Loucy (cell line): Measurements from ENCODE around the gene TTBK2.

Experiments
- H2AFZ ChIP-seq: fragments of 200-600 bp; sonication (generic); 2 replicates; pipeline ENCODE4 v1.6.0; 2016; ENCODE audit warnings: antibody characterized with exemption, mild to moderate bottlenecking, low read length, moderate library complexity
- H3F3A ChIP-seq: fragments of 200-600 bp; 2 replicates; pipeline ENCODE4 v1.6.0; 2016; ENCODE audit warnings: antibody characterized with exemption, low read depth, mild to moderate bottlenecking
- H3K27me3 ChIP-seq: fragments of 200-600 bp; sonication (generic); 2 replicates; pipeline ENCODE4 v1.6.1; 2014; ENCODE audit warnings: low read length, mild to moderate bottlenecking; ENCODE audit not compliant: insufficient read depth, poor library complexity, severe bottlenecking
- H3K36me3 ChIP-seq: fragments of 200-600 bp; sonication (generic); 2 replicates; pipeline ENCODE4 v1.6.1; 2016; ENCODE audit warnings: low read length; ENCODE audit not compliant: insufficient read depth
- H3K4me1 ChIP-seq: fragments of 200-600 bp; sonication (generic); 2 replicates; pipeline ENCODE4 v1.5.1; 2014; ENCODE audit warnings: low read length, mild to moderate bottlenecking; ENCODE audit not compliant: insufficient read depth, poor library complexity, severe bottlenecking
- H3K4me2 ChIP-seq: fragments of 200-600 bp; sonication (generic); 2 replicates; pipeline ENCODE4 v1.6.0; 2014; ENCODE audit warnings: antibody characterized with exemption, low read length, low read depth, mild to moderate bottlenecking; ENCODE audit not compliant: poor library complexity, severe bottlenecking
- H3K4me3 ChIP-seq: fragments of 200-600 bp; sonication (generic); 2 replicates; pipeline ENCODE4 v1.5.1; 2014; ENCODE audit warnings: low read length, mild to moderate bottlenecking, mixed read lengths; ENCODE audit not compliant: poor library complexity, severe bottlenecking
- H3K79me2 ChIP-seq: fragments of 200-600 bp; sonication (generic); 2 replicates; pipeline ENCODE4 v1.6.1; 2014; ENCODE audit warnings: low read length; ENCODE audit not compliant: insufficient read depth
- H3K9ac ChIP-seq: fragments of 200-600 bp; sonication (generic); 2 replicates; pipeline ENCODE4 v1.6.0; 2014; ENCODE audit warnings: mild to moderate bottlenecking, low read depth, low read length, moderate library complexity; ENCODE audit not compliant: poor library complexity, severe bottlenecking
- H3K9me2 ChIP-seq: fragments of 200-600 bp; sonication (generic); replicated peaks from 2 replicates; pipeline ENCODE4 v1.6.1; 2016; ENCODE audit warnings: low read depth, low read length, mixed read lengths
- H3K9me3 ChIP-seq: fragments of 200-600 bp; sonication (generic); 2 replicates; pipeline ENCODE4 v1.6.1; 2014; ENCODE audit warnings: mild to moderate bottlenecking, antibody characterized with exemption, low read length, low read depth; ENCODE audit not compliant: insufficient read depth
- H4K20me1 ChIP-seq: fragments of 200-600 bp; sonication (generic); 2 replicates; pipeline ENCODE4 v1.6.0; 2014; ENCODE audit warnings: antibody characterized with exemption, low read length, mild to moderate bottlenecking; ENCODE audit not compliant: insufficient read depth, poor library complexity, severe bottlenecking
- CTCF ChIP-seq: fragments of 200-600 bp; sonication (generic); conservative IDR thresholded peaks from 2 replicates; pipeline ENCODE4 v1.5.1; 2014; ENCODE audit warnings: mild to moderate bottlenecking, antibody characterized with exemption, low read length
- EZH2phosphoT487 ChIP-seq: fragments of 200-600 bp; IDR thresholded peaks from 2 replicates; pipeline ENCODE4 v1.6.1; 2018; ENCODE audit warnings: antibody characterized with exemption, mild to moderate bottlenecking, moderate library complexity, borderline replicate concordance

The TTBK2 gene

GRCh38 chr15:42692997-42693396 lies 227.6 kb downstream of the TTBK2 start:
- Histone ChIP-seq H3K4me2 (no peak overlapping the region), H3K9me2 (no peaks in the 10 kb centered on the region), H3K79me2 (no peaks in the 10 kb centered on the region), H3K9me3 (no peaks in the 10 kb centered on the region), H3K36me3 (peaks cover 36% of the 10 kb centered on the region; the same call in 1 of the 2 replicates), H3K27me3 (no peaks in the 10 kb centered on the region), H3K9ac (no peak overlapping the region), H3F3A (no peaks in the 10 kb centered on the region), H3K4me3 (no peak overlapping the region), H4K20me1 (no peaks in the 10 kb centered on the region), H3K4me1 (peaks cover 12% of the 10 kb centered on the region), H2AFZ (no peak overlapping the region)
- TF ChIP-seq CTCF (no peak), EZH2phosphoT487 (no peak)

DNA sequence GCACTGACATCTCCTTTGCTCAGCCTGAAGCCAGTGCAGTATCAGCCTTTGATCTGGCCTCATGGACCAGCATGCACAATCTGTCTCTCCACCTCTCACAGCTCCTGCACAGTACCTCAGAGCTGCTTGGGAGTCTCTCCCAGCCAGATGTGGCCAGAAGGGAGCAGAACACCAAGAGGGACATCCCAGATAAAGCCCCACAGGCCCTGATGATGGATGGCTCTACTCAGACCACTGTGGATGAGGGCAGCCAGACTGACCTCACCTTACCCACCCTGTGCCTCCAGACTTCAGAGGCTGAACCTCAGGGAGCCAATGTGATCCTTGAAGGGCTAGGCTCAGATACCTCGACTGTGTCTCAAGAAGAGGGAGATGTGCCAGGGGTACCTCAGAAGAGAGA lies 228.0 kb downstream of the TTBK2 start:
- Histone ChIP-seq H3K9ac (no peak overlapping the region), H3K4me1 (peaks cover 12% of the 10 kb centered on the region), H2AFZ (no peak overlapping the region), H3K79me2 (no peaks in the 10 kb centered on the region), H4K20me1 (no peaks in the 10 kb centered on the region), H3K9me2 (no peaks in the 10 kb centered on the region), H3F3A (no peaks in the 10 kb centered on the region), H3K27me3 (no peaks in the 10 kb centered on the region), H3K4me2 (no peak overlapping the region), H3K4me3 (no peak overlapping the region), H3K9me3 (no peaks in the 10 kb centered on the region), H3K36me3 (peaks cover 36% of the 10 kb centered on the region; the same call in 1 of the 2 replicates)
- TF ChIP-seq EZH2phosphoT487 (no peak), CTCF (no peak)

DNA sequence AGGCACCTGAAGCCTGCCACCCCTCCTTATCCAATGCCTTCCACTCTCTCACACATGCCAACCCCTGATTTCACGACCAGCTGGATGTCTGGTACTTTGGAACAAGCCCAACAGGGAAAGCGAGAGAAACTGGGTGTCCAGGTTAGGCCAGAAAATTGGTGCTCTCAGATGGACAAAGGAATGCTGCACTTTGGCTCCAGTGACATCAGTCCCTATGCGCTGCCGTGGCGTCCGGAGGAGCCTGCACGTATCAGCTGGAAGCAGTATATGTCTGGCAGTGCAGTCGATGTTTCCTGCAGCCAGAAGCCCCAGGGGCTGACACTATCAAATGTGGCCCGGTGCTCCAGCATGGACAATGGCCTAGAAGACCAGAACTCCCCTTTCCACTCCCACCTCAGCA lies 228.8 kb downstream of the TTBK2 start:
- TF ChIP-seq CTCF (no peak), EZH2phosphoT487 (no peak)
- Histone ChIP-seq H3K27me3 (no peaks in the 10 kb centered on the region), H4K20me1 (no peaks in the 10 kb centered on the region), H3K9me3 (no peaks in the 10 kb centered on the region), H3K9me2 (no peaks in the 10 kb centered on the region), H3K4me3 (no peak overlapping the region), H3F3A (no peaks in the 10 kb centered on the region), H3K36me3 (peaks cover 41% of the 10 kb centered on the region; the same call in 1 of the 2 replicates), H3K9ac (no peak overlapping the region), H3K79me2 (no peaks in the 10 kb centered on the region), H2AFZ (no peak overlapping the region), H3K4me2 (peak overlapping the region; percentile 41), H3K4me1 (peaks cover 12% of the 10 kb centered on the region)
